HG02840 (cell line): ENCODE measurements around the gene TAC1.
"Not testable (repeated sequence)": the region's sequence is repeated elsewhere in the genome, so short reads cannot be mapped to it uniquely, and the experiment has no call there.

Experiments used
- ATAC-seq: cut with Tn5 transposase; IDR thresholded peaks from one replicate; pipeline ENCODE4 v1.9.1; 2021; ENCODE audit warnings: mild to moderate bottlenecking, moderate library complexity, moderate number of reproducible peaks; ENCODE audit not compliant: unreplicated experiment, low FRiP score

Gene TAC1, protein sequence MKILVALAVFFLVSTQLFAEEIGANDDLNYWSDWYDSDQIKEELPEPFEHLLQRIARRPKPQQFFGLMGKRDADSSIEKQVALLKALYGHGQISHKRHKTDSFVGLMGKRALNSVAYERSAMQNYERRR

DNA sequence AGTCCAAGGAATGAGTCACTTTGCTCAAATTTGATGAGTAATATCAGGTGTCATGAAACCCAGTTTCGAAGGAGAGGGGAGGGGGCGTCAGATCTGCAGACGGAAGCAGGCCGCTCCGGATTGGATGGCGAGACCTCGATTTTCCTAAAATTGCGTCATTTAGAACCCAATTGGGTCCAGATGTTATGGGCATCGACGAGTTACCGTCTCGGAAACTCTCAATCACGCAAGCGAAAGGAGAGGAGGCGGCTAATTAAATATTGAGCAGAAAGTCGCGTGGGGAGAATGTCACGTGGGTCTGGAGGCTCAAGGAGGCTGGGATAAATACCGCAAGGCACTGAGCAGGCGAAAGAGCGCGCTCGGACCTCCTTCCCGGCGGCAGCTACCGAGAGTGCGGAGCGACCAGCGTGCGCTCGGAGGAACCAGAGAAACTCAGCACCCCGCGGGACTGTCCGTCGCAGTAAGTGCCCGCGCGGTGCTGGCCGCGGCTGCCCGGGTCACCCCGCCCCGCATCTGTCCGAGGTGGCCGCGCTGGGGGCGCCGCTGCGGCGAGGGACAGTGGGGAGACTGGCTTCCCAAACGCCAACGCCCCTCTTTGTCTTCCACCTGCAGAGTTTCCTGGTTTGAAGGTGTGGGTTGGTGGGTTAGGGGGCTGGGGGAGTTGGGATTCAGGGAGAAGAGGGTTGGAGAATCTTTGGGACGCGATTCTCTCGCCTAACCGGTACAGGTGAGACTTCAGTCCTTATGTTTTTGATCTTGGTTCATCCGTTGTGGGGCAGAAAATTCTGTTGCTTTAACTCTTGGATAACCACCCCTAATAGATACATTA lies at the start of gene TAC1:
Gene TAC1 (plus strand): TSS at position 351 of the 829 bp plus-strand sequence. CDS start 527 bp downstream, outside the sequence.
- no peak for ATAC-seq

DNA sequence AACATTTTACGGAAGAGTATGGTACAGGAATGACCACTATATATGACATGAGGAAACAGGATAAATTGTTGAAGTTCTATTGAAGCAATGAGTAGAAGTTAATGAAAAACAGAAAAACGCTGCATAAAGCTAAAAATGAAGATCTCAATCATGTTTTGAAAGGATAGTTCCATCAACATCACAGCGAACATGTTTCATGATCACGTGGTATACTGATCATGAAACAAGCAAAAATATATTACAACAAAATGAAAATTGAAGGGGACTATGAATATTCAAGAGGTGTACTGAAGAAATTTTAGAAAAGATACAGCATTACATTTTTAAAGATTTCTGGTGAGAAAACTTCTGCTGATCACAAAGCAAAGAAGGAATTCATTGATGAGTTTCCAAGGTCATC lies 45.9 kb upstream of the TAC1 start:
- ATAC-seq: no peak

DNA sequence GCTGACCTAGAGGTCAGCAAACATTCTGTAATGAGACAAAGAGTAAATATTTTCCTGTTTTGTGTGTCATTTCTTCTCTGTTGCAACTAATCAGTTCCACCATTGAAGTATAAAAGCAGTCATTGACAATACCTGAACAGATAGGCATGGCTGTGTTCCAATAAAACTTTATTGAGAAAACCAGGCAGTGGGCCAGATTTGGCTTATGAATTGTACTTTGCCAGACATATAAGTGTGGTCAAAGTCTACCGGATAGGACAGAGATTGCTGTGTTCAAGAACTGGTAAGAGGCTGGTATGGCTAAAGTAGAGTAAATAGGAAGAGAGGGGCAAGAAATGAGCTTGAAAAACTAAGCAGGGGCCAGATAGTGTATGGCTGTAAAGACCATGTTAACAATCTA lies 38.3 kb upstream of the TAC1 start:
- no peak for ATAC-seq

DNA sequence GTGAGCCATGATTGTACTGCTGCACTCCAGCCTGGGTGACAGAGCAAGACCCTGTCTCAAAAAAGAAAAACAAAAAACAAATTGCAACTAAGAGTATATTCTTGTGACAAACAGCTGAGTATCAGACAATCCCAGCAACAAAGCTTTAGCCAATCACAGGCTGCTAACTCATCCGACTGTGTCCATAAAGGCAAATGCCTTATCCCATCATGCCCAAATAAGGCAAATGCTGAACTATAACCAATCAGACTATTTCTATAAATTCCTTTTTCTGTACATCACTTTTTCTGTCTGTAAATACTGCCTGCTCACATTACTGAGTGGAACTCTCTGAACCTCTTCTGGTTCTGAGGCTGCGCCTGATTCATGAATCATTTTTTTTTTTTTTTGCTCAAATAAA lies 37.5 kb upstream of the TAC1 start:
- ATAC-seq: no peak

DNA sequence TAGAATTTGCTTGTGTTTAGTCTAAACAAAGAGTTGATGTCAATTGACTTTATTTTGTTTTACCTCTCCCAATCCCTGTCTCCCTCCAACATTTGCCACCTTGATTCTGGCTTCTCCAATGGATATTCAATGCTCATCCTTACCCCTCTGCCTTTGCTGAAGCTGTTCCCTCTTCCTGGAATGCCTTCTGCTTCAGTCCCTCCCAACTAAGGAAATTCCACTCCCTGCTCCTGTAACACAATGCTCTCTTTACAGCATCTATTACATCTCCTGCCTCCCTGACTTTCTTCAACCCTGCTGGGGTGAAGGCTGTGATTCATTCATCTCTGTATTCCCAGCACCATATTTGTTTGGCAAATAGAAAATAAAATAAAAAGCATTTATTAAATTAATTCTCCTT lies 34.5 kb upstream of the TAC1 start:
- ATAC-seq: no peak

DNA sequence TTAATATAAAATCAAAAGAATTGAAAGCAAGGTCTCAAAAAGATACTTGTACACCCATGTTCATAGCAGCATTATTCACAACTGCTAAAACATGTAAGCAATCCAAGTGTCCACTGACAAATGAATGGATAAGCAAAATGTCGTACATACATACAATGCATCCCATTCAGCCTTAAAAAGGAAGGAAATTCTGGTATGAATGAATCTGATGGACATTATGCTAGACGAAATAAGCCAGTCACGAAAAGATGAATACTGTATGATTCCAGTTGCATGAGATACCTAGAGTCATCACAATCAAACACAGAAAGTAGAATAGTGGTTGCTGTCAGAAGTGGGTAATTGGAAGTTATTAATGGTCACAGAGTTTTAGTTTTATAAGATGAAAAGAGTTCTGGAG lies 9.5 kb upstream of the TAC1 start:
- ATAC-seq: no peak

DNA sequence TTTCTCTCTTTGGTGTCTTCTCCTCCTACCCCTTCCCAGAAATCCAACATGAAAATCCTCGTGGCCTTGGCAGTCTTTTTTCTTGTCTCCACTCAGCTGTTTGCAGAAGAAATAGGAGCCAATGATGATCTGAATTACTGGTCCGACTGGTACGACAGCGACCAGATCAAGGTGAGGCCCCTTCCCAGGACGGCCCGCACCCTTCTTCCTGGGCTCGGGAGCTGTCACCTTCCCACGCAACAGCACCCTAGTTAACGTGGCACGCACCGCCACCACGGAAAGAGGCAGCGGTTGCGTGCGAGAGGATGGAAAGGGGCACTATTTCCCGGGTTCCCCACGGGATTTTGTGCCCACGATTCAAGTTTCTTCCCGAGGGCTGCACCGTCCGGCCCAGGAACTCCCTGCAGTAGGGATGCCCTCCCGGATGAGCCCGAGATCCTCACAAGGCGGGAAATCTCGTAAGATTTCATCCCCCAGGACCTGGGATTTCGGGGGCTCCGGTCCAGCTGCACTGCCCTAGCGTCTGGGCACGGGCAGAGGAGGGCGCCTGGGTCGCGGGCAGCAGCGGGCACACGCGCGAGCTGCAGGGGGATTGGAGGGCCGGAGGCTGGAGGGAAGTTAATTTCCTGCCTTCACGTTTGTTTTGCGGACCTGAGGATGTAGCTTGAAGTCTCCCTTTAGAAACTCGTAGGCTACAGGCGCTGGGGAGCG lies 834 bp downstream of the TAC1 start:
- no peak for ATAC-seq

DNA sequence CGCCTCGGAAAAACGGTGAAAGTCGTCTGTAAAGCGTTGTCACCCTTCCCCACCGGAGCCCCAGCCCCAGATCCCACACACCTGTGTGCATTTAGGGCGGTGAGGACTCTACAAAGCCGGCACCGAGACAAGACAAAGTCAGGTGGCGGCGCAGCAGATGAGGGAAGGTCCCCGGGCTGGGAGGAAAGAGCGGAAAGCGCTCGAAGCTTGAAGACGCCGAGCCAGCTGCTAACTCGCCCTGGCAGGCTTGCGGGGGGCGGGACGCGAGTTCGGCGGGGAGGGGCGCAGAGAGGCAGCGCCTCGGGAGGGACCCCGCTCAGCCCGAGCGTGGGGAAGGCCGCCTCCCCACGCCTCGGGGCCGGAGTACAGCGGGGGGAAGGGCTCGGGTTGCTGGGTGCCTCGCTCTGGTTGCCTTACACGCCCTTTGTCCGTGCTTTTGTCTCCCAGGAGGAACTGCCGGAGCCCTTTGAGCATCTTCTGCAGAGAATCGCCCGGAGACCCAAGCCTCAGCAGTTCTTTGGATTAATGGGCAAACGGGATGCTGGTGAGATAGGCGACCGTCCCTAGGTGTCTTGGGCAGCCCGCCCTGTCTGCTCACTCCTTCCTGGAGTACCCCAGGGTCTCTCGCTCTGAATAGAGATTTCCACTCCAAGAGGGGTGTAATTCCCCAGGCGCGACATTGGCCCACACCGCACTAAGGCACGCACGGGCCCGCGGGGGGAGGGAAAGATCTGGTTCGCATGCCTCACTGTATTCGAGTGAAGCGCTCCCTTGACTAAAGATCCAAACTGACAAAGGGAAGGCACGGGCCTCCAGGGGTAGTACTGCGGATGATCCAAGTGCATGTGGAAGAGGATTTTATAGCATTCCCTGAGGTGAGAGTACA lies 1.6 kb downstream of the TAC1 start:
- no peak for ATAC-seq

DNA sequence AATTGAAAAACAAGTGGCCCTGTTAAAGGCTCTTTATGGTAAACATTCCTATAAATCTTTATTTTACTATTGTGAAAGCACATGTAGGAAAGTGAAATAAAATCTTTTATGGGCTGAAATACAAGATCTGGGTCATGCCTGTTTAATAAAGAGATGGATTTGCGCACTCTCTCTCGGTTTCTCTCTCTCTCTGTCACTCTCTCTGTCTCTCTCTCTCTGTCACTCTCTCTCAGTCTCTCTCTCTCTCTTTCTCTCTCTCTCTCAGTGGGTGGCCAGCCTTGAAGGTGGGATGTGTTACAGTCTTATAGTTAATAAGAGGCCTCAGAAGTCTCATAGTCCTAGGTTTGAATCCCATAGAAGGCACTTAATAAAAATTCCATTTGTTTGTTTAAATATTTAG lies 2.4 kb downstream of the TAC1 start:
- ATAC-seq: no peak

DNA sequence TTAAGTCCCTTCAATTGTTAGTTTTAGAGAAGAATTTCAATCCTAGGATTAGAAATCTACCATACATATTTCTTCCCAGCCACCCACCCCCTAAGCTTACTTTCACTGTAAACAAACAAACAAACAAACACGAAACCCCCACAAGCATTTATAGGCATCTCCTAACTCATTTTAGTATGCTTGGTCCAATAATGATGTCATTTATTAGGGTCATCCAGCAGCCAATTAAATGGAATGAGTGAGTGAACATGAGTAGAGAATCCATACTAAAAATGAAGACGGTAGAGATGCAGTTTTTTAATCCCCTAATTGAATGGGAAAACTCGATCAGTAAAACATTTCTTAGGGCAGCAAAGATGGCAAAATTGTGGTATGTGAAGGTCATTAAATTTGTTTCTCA lies 3.2 kb downstream of the TAC1 start:
- no peak for ATAC-seq

DNA sequence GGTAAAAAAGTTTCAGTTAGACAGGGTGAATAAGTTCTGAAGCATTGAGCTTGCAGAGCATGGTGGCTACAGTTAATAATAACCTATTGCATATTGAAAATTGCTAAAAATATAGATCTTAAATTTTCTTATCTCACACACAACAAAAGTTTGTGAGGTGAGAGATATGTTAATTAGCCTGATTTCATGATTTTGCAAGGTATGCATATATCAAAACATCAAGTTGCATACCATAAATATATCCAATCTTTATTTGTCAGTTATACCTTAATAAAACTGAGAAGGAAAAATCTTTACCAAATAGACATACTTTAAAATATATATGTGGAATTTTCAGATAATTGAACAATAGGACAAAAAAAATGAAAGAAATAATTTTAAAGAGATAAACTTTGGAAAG lies 16.6 kb downstream of the TAC1 start:
- no peak for ATAC-seq

DNA sequence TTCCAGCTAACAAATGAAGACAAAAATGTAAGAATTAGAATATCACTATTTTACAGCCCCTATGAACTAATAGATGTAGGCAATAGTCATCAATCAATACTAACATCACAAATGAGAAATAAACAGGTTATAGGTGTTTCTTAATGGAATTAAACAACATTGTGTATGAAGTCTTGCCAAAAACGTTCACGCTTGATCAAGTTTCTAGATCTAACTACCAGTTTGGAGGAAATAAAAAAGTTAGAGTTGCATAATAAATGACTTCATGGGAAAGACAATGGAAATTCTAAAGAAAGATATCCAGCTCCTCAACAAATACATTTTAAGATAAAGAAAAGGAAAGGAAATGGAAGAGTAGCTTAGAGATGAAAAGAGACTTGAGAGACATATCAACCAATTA lies 19.7 kb downstream of the TAC1 start:
- no peak for ATAC-seq

DNA sequence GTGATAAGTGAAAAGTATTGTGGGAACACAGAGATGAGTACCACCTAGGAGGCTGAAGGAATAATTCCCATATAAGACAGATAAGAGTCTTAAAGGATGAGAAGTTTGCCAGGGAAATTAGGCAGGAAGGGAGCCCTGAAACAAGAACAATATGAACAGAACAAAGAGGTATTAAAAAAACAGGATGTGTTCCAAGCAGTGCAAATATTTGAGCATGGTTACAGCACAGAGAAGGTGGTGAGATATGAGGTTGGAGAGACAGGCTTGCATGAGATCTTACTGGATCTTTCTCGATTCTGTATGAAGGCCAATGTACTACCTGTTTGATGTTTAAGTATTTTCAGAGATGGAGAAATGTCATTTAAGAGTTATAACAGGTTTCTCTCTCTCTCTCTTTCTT lies 20.3 kb downstream of the TAC1 start:
- ATAC-seq: no peak

DNA sequence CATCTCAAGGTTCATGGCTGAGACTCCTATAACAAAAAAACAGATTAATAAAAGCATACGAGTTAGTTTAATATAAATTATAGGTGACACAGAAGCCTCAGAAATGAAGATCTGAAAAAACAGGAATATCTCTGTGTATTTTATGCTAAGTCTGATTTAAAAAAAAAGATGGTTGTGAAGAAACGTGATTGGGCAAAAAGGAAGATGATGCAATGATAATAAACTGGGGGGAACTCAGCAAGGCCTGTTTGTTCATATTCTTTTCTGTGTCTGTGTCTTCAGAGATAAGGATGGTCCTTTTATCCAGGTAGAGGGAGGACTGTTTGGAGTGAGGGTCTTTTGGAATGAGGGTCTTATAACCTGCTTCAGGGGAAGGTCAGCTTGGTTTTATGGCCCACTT lies 25.9 kb downstream of the TAC1 start:
- ATAC-seq: no peak

DNA sequence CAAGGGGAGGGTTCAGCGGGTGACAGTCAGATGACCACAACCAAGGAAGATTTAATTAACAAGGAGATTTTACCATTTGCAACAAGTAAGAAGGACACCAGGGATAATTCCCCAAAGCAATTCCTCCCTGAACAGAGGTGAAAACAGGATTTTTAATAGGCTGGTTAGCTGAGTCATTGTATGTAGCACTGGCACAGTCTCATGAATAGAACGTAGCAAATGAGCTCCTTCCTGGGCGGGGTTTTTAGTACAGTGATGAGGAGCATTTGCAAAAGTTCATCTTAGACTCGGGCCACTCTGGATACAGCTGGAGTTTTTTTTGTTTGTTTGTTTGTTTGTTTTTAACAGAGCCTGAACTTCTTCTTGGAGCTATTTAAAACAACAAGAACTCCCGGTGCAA lies 39.0 kb downstream of the TAC1 start:
- ATAC-seq: no peak

DNA sequence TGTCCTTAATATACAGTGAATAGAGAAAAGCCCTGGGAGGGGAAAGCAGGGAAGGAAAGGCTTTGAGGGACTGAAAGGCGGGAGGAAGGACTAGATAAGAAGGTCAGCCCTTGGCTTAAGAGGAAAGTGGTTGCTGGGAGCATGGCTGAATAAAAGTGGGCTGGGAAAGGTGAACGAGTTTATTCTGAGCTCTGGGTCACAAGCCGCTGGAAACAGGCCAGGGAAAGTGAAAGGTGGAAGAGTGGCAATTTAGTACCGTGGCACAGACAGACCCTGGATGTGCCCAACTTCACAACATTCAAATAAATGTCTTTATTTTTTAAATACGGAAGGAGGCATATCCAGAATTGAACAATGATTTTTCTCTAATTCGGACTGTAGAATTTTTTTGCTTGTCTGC lies 39.7 kb downstream of the TAC1 start:
- ATAC-seq: no peak

DNA sequence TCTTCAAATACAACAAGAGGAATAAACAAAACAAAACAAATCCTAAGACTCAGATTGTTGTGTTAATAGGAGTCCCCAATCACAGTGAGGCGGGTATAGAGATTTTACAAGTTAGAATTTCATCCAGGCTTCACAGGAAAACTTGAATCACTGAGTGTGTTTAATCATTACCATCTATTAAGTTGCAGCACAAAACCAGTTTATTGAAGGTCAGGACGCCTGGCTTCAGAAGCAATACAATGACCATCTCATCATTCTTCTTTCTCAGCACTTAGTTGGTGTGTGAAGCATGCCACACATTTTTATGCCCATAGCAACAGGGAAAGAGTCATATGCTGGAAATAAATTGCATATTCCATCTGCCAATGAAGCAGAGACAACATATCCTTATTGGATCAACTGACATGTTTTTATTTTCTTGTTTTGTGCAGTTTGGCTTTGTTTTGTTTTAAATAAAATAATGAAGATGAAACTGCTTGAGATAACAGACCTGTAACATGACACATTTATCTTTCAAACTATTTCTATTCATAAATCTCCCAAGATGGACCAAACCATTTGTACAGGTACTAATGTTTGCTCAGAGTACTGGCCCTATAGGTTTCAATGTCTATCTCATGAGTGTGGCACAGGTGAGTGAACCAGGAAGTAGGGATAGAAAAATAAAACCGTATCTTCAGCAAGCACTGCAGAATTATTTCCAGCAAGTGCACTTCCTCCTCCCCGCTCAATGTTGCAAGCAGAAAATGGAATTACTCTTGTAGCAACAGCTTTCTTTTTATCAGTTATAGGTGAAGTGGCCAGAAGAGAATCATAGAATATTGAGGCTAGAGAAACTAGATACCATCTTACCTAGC lies 40.4 kb downstream of the TAC1 start:
- no peak for ATAC-seq

DNA sequence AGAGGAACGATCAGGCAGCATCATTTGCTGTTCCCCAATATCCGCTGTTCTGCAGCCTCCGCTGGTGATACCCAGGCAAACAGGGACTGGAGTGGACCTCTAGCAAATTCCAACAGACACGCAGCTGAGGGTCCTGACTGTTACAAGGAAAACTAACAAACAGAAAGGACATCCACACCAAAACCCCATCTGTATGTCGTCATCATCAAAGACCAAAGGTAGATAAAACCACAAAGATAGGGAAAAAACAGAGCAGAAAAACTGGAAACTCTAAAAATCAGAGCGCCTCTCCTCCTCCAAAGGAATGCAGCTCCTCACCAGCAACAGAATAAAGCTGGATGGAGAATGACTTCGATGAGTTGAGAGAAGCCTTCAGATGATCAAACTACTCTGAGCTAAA lies 54.5 kb downstream of the TAC1 start:
- not testable (repeated sequence) for ATAC-seq
